NB4 (cell line): Measurements from ENCODE around the gene CDK14.

Experiments
- CTCF ChIP-seq: IDR thresholded peaks from one replicate; pipeline ENCODE4 v1.5.1; 2012; ENCODE audit warnings: low read depth, low read length
- MYC ChIP-seq: IDR thresholded peaks from 2 replicates; pipeline ENCODE4 v1.6.1; 2011; ENCODE audit warnings: low read depth, low read length
- TF ChIP-seq, protein P1 (sequence below): IDR thresholded peaks from 2 replicates; pipeline ENCODE4 v1.6.1; 2011; ENCODE audit warnings: low read depth, low read length

GRCh38 chr7:91112902-91113341 is 516.8 kb downstream of the CDK14 start:
- no peak for TF ChIP-seq CTCF
- TF ChIP-seq, protein P1, sequence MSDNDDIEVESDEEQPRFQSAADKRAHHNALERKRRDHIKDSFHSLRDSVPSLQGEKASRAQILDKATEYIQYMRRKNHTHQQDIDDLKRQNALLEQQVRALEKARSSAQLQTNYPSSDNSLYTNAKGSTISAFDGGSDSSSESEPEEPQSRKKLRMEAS, result no peak
- TF ChIP-seq MYC, result no peak
